Measurements from ENCODE around the gene PLD6.

DNA sequence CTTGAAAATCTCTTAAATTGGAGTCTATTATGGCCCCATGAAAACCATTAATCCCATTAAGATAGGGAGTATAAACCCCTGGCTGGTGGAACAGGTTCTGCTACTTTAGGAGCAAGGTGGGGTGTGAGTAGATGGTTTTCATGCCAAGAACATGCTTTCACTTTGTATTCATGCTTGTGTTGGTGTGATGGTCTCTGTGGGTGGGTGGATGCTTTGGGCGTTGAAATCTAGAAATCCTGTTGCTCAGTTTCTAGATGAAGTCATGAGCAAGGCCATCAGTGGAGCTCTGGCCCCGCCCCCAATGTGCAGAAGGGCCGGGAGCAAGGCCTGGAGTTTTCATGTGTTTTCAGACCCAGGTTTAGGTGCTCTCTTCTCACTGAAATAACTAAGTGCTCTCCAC lies 20.1 kb downstream of the PLD6 start:
- TF ChIP-seq, protein P1, sequence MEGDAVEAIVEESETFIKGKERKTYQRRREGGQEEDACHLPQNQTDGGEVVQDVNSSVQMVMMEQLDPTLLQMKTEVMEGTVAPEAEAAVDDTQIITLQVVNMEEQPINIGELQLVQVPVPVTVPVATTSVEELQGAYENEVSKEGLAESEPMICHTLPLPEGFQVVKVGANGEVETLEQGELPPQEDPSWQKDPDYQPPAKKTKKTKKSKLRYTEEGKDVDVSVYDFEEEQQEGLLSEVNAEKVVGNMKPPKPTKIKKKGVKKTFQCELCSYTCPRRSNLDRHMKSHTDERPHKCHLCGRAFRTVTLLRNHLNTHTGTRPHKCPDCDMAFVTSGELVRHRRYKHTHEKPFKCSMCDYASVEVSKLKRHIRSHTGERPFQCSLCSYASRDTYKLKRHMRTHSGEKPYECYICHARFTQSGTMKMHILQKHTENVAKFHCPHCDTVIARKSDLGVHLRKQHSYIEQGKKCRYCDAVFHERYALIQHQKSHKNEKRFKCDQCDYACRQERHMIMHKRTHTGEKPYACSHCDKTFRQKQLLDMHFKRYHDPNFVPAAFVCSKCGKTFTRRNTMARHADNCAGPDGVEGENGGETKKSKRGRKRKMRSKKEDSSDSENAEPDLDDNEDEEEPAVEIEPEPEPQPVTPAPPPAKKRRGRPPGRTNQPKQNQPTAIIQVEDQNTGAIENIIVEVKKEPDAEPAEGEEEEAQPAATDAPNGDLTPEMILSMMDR (IDR thresholded peaks at IDR 0.05): no peak
- no peak for TF ChIP-seq POLR2AphosphoS5 (IDR thresholded peaks at IDR 0.05)
